ENCODE data around the gene TP53.

TP53 gene

GRCh38 chr17:7668482-7668881, 18.8 kb downstream of the TP53 start:
- TF ChIP-seq CTCF (IDR thresholded peaks at IDR 0.05; ENCODE audit: control insufficient read depth, extremely low read depth, insufficient read depth) = no peak
- DNase-seq (ENCODE audit: low read depth) = no peak
- H3K4me3 ChIP-seq (ENCODE audit: low read depth, low read length) = no peak overlapping the region

- TF ChIP-seq CTCF (IDR thresholded peaks at IDR 0.05; ENCODE audit: control insufficient read depth, extremely low read depth, insufficient read depth) = no peak
- H3K4me3 ChIP-seq (ENCODE audit: low read depth, low read length) = no peak overlapping the region
- DNase-seq (ENCODE audit: low read depth) = no peak
Measured at GRCh38 chr17:7667656-7668406, 19.5 kb downstream of the TP53 start.

GRCh38 chr17:7656958-7657609, 30.2 kb downstream of the TP53 start:
- TF ChIP-seq CTCF (IDR thresholded peaks at IDR 0.05; ENCODE audit: control insufficient read depth, extremely low read depth, insufficient read depth) = no peak
- DNase-seq (ENCODE audit: low read depth) = no peak
- no peak overlapping the region for H3K4me3 ChIP-seq (ENCODE audit: low read depth, low read length)

GRCh38 chr17:7655541-7655840, 31.8 kb downstream of the TP53 start:
- no peak overlapping the region for H3K4me3 ChIP-seq (ENCODE audit: low read depth, low read length)
- no peak for DNase-seq (ENCODE audit: low read depth)
- TF ChIP-seq CTCF (IDR thresholded peaks at IDR 0.05; ENCODE audit: control insufficient read depth, extremely low read depth, insufficient read depth) = no peak

GRCh38 chr17:7654832-7655540, 32.3 kb downstream of the TP53 start:
- no peak for TF ChIP-seq CTCF (IDR thresholded peaks at IDR 0.05; ENCODE audit: control insufficient read depth, extremely low read depth, insufficient read depth)
- no peak overlapping the region for H3K4me3 ChIP-seq (ENCODE audit: low read depth, low read length)
- DNase-seq (ENCODE audit: low read depth) = no peak

- no peak overlapping the region for H3K4me3 ChIP-seq (ENCODE audit: low read depth, low read length)
- DNase-seq (ENCODE audit: low read depth) = no peak
Measured at GRCh38 chr17:7652388-7653356, 34.6 kb downstream of the TP53 start.

More at GRCh38 chr17:7652388-7653356, 34.6 kb downstream of the TP53 start:
- TF ChIP-seq CTCF (IDR thresholded peaks at IDR 0.05; ENCODE audit: control insufficient read depth, extremely low read depth, insufficient read depth) = no peak

Measured in LNCaP clone FGC (cell line).